Cerebellar nuclear complex (tissue), 1 donor: ENCODE data around the gene SEMA3C.

Source experiments
- DNase-seq, 2 experiments: peaks; one replicate each; lab custom pipeline; 2025; lab: John Stamatoyannopoulos, UW

The SEMA3C gene

DNA sequence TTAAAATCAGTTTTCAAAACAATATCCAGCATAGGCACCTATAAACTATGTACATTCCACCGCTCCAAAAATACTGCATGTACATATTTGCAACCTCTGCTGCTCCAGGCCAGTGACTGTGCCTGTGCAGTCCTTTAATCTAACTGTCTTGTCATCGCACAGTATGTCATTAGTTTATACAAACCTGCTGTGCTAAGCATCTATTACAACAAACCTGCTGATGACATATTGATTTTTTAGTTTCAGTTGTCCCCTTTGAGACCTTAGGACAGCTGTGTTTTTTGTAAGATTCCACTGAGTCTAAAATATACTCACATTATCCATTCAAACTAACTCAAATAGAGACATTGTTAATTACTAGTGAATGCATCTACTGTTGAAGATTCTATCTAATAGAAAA, 33.1 kb downstream of the SEMA3C start:
- DNase-seq = no peak

DNA sequence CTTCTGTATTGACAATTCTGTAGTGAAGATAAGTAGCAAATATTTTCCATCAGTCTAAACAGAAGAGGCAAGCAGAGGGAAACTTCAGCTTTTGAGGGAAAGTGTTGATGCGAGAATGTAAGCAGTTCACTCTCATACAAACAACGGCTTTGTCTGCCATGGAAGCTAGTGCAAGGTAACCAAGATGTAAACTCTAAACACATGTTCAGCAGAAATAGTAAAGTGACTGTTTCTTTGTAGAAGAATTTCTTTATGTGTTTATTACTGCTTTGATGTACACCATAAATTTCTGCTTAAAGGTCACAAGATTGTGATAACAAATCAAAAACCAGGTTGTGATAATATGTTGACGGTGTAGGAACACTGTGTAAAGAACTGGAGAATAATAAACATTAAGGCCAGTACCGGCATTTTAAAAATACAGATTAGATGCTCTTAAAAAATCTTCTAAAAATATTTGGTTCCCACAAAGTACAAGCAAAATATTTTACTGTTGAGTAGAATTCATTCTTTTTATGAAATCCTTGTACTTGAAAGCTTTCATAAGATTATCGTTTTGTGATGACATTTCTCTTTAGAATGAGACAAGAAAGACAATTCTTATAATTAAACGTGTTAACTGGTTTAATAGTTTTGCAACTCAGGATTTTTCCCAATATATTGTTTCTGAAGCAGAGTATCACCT, 34.2 kb downstream of the SEMA3C start:
- no peak for DNase-seq

GRCh38 chr7:80883154-80884025, 35.5 kb downstream of the SEMA3C start:
- no peak for DNase-seq

DNA sequence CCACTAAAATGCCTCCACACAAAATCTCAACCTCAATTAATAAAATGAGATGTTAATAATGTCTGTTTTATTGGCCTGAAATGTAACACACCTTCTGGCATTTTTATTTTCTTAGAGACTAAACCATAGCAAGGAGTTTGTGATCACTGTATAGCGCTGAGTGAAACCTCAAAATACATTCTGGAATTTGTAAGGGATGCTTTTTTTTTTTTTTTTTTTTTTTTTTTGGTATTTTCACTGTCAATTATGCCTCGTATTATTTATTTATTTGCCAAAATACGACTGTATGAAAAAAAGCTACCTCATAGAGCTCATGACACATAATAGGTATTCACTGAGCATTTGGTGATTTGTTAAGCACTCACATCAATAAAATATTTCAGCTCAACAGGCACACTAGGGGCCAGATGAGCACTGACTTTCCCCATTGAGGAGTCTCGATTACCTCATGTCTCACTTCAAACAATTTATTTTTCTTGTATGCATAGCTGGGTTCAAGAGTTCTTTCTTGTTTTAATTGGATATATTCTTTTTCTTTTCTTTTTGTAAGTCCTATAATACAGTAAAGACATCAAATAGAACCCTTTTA, 36.5 kb downstream of the SEMA3C start:
- DNase-seq = no peak

GRCh38 chr7:80881351-80881900, 37.4 kb downstream of the SEMA3C start:
- no peak for DNase-seq

GRCh38 chr7:80879849-80880248, 39.0 kb downstream of the SEMA3C start:
- no peak for DNase-seq

DNA sequence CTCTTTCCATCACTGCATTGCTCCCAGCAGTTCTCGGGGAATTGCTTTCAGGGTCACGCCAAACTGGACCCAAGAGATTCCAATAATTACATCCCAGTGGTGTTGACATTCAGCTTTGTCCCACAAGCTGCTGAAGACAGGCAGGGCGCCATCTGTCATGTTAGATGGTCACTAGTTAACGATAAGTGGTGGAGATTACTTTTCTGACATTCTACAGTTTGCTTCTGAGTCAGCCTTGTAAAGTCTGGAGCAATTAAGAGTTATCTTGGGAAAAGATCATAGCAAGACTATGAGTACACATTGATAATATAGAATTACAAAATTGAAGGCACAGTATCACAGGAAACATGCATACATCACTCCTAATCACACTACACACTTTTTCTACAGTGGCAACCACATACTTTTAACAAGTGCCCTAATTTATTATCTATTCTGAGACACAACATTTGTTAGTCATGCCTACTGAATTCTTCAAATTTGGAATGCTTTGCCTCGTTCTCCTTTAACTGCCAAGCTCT, 41.9 kb downstream of the SEMA3C start:
- no peak for DNase-seq

- no peak for DNase-seq
Observed at GRCh38 chr7:80875537-80876120, 43.2 kb downstream of the SEMA3C start.

DNA sequence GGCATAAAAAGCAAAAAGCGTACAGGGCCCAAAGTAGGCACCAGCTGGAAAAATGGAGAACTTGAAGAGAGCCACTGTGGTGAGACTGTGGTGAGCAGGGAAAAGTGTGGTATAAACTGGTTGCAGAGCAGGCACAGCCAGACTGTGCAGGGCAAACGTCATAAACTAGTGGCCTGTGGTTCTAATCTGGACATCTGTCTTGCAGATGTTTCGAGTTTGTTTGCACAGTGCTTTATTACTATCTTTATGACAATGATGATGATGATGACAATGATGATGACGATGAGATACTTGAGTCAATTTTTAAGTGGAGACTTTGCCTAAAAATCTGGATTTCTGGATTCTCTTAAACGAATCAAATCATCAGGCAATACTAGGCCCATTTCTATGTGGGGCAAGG, 45.7 kb downstream of the SEMA3C start:
- DNase-seq = no peak

DNA sequence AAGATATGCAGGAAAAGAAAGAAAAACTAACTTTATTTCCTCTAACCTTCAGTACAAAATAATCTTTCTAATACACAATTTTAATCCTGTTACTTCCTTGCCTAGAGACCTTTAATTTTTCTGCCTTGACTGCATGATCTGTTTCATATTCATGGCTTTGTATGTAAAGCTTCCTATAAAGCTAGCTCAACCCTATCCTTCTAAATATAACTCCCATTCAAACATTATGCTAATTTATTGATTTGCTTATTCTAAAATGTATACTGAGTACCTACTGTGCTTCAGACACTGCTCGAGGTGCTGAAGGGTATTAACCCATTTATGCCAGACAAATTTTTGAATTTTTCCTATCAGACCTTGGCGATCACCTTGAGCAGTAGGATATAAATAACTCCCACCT, 47.6 kb downstream of the SEMA3C start:
- DNase-seq = no peak

- no peak for DNase-seq
Observed at GRCh38 chr7:80870813-80871212, 48.0 kb downstream of the SEMA3C start.

DNA sequence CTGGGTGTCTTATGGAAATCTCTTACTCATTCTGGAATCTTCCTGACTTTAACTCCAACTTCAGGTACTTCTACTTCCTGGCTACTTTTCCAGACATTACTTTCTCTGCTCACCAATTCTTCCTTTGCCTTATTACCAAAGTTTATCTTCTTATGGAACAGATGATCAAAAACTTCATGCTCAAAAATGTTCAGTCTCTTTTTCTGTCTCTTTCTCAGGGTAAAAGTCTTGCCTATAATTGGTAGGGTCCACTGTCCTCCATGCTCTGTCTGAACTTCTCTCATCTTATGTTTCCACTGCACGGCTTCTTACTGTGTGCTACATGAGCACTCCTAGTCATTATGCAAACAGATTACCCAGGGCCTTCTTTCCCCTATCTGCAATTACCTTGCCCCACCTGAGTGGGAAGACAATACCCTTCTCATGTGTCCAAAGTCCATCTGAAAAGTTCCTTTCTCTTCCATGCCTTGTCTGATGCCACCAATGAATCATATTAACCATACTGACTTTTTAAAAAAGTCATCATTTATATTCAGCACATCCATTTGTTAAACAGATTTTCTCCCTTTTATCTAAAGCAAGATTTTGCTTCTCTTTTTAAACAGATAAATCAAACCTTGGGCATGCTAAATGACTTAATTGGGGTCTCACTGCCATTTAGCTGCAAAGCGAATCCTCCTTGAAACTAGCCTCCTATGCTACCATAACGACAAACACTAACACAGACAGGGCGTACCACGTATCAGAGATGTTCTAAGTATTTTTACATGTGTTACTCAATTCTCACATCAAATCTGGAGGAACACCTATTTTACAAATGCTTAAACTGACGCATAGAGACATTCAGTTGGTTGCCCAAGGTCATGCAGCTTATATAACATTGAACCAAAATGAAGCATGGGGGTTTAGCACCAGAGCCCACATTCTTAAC, 48.8 kb downstream of the SEMA3C start:
- no peak for DNase-seq

GRCh38 chr7:80869106-80869784, 49.6 kb downstream of the SEMA3C start:
- no peak for DNase-seq

DNA sequence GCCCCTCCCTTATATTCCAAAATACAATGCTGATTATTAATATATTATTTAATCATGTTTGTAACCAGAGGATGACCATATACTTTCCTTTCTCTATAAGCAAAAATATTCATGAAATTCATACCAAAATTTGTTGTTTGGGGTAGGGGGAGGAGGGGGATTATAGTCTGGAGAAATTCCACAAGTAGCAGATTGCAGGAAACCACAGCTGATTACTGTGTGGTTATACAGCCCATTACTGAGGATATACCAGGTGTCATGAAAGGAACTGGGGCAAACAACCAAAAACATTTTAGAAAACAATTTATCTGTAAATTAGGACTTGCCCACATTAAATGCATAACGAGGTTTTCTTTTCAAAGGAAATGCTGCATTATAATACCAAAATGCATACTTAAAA, 50.3 kb downstream of the SEMA3C start:
- no peak for DNase-seq

GRCh38 chr7:80860554-80860953, 58.3 kb downstream of the SEMA3C start:
- no peak for DNase-seq

DNA sequence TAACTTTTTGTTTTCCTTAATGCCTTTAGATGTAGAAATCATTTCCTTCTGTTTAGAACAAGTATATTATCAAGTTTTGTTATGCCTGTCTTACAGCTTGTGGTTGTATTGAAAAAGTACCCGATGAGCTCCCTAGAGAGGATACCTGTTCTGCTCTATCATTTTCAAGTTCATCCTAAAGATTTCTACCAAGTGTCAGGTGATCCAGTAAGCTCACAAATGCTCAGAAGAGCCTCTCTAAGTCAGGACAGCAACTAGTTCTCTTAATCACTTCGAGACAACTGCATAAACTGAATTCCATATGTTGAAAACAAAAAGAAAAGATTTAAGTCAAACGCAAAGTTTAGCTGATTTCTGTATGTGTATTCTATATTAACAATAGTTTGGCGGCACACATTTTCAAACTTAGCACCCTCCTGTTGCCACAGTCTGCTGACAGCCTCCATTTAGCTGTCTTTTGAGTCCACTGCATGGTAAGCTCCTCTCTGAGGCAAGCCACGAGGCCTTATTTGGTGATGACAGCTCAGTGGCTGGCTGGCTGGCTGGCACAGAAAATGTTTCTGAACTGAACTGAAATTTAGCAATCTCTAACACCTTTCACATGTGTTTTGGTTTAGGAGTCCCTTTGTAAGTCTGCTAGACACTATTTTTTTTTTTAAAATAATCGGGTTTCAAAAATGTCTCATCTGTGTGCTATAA, 59.4 kb downstream of the SEMA3C start:
- no peak for DNase-seq

- no peak for DNase-seq
Observed at GRCh38 chr7:80858141-80858903, 60.5 kb downstream of the SEMA3C start.

DNA sequence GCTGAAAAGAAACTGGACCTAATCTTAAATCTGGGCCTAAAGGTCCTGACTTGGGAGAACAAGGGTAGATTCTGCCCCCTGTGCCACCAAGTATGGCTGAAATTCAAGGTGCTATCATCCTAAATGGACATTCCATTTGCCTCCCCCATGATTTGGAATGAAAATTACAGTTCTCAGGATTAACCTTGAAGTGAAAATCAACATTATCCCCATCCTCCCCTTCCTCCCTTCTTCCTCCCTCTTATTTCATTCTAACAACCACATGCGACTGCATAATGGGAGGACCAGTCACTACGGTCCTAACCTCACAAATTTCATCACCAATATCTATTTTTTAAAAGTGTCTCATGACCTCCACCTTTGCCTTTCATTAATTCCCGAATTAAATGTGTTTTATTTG, 62.1 kb downstream of the SEMA3C start:
- DNase-seq = no peak

DNA sequence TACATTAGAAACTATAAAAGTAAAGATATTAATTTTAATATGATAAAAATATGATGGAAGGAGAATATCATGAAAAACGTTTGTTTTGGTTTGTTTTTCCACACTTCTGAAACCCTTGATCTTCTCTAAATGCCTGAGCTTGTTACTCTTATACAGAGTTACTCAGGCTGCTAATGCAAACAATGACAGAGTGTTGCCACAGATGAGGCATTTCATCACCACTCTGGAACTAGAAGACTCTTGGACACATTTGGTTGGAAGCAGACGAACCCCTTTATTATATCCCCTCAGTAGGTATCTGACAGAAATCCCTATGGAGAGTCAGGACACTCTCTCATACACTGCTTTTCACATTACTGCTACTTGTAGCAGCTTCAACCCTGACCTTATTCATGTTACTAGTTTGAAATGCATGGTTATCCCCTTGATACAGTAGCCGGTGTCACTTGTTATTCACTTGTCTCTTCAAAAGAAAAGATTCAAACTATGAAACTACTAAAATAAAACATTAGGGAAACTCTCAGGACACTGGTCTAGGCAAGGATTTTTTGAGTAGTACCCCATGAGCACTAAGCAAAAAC, 66.9 kb downstream of the SEMA3C start:
- no peak for DNase-seq
